ENCODE data around the gene RNF152. TPM values are rescaled to one million over a fixed set of nuclear protein-coding genes. Genes with fewer than 3 reads are reported as not detected.

RNF152 gene
- total RNA-seq, 1 donor, result 12.8 TPM

DNA sequence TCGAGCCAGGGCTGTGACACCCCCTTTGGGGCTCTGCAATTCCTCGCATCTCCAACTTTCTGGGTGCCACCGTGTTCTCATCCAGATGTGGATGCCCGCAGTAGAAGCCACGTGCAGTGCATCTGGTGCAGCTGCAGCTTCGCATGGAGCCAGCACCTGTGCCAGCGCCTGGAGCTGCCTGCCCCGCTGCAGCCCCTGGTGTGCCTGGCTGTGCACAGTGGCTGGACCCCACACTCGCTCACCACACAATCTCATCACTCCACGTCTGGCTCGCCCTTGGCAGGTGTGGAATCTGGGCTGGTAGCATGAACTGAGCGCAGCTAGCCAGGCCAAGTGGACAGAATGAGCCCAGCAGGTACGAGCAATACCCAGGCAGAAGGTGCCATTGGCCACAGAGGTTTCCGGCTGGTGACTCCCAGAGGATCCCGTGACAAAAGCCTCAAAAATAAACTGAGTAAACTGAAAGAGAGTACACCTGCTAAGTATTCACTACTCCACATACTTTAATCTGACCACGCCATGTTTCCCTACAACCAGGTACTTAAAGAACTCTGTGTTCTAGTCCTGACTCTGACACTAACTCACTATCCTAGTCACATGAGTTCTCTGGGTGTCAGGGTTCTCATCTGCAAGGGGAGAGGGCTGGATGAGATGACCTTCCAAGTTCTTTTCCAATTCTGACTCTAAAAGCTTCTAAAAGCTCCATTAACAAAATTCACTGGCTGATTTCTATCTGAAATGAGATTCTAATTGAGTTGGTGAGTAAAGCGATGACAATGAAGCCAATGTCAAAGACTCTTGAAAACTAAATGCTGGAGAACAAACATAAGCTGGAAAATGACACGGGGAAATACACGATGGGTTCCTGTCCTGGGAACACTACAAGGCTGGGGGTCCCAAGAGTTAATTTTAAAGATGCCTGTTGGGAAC lies 37.1 kb downstream of the RNF152 start:
- H3K4me3 ChIP-seq (ENCODE audit: low read depth, low read length), result no peak overlapping the region
- TF ChIP-seq, protein P1, sequence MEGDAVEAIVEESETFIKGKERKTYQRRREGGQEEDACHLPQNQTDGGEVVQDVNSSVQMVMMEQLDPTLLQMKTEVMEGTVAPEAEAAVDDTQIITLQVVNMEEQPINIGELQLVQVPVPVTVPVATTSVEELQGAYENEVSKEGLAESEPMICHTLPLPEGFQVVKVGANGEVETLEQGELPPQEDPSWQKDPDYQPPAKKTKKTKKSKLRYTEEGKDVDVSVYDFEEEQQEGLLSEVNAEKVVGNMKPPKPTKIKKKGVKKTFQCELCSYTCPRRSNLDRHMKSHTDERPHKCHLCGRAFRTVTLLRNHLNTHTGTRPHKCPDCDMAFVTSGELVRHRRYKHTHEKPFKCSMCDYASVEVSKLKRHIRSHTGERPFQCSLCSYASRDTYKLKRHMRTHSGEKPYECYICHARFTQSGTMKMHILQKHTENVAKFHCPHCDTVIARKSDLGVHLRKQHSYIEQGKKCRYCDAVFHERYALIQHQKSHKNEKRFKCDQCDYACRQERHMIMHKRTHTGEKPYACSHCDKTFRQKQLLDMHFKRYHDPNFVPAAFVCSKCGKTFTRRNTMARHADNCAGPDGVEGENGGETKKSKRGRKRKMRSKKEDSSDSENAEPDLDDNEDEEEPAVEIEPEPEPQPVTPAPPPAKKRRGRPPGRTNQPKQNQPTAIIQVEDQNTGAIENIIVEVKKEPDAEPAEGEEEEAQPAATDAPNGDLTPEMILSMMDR (IDR thresholded peaks at IDR 0.05; ENCODE audit: insufficient read depth, low read length), result no peak
- no peak for DNase-seq (ENCODE audit: low read depth)

GRCh38 chr18:61854578-61855448 lies 38.0 kb downstream of the RNF152 start:
- H3K4me3 ChIP-seq (ENCODE audit: low read depth, low read length), result no peak overlapping the region
- DNase-seq (ENCODE audit: low read depth), result peak; percentile 59
- TF ChIP-seq, protein P1 (IDR thresholded peaks at IDR 0.05; ENCODE audit: insufficient read depth, low read length), result no peak

GRCh38 chr18:61853855-61854254 lies 39.0 kb downstream of the RNF152 start:
- DNase-seq (ENCODE audit: low read depth), result no peak
- TF ChIP-seq, protein P1 (IDR thresholded peaks at IDR 0.05; ENCODE audit: insufficient read depth, low read length), result no peak
- H3K4me3 ChIP-seq (ENCODE audit: low read depth, low read length), result no peak overlapping the region

GRCh38 chr18:61852496-61852895 lies 40.3 kb downstream of the RNF152 start:
- TF ChIP-seq, protein P1 (IDR thresholded peaks at IDR 0.05; ENCODE audit: insufficient read depth, low read length), result no peak
- H3K4me3 ChIP-seq (ENCODE audit: low read depth, low read length), result no peak overlapping the region
- DNase-seq (ENCODE audit: low read depth), result no peak

DNA sequence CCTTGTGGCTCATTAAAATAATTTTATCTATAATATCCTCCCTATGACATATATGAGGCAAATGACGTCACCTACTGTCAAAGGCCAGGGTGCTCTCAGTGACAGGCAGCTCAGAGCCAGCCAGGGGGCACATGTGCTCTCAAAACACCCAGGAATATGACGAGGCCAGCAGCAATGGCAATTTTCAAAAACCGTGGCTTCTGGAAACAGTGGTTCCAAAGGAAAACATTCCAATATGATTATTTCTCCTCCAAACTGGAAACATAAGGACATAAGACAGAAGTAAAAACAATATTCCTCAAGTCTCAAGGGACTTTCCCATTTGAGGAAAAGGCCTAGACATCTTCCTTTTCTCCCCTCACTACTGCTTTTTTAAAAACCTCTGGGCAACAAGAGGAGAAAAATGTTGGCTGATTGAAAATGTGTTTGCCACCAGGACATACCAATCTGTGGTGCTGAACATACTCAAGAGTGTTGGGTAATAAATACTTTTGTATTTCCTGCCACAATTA lies 40.8 kb downstream of the RNF152 start:
- DNase-seq (ENCODE audit: low read depth), result peak; percentile 70
- TF ChIP-seq, protein P1 (IDR thresholded peaks at IDR 0.05; ENCODE audit: insufficient read depth, low read length), result no peak
- no peak overlapping the region for H3K4me3 ChIP-seq (ENCODE audit: low read depth, low read length)

- peak; percentile 19 for DNase-seq (ENCODE audit: low read depth)
- TF ChIP-seq, protein P1 (IDR thresholded peaks at IDR 0.05; ENCODE audit: insufficient read depth, low read length), result no peak
- no peak overlapping the region for H3K4me3 ChIP-seq (ENCODE audit: low read depth, low read length)
These were observed 41.5 kb downstream of the RNF152 start for GRCh38 chr18:61851279-61851678.

All from fibroblast of the aortic adventitia (primary cell).